GM12864 (cell line): Measurements from ENCODE around the gene SCN9A.

Experiments used
- DNase-seq: peaks from one replicate; pipeline ENCODE4 v3.0.0-alpha.2; 2011; ENCODE audit warnings: low read depth
- H3K4me3 ChIP-seq: 2 replicates; pipeline ENCODE4 v1.5.1; 2011; ENCODE audit warnings: mild to moderate bottlenecking, low read depth, low read length, control low read depth
- CTCF ChIP-seq: IDR thresholded peaks from 2 replicates; pipeline ENCODE4 v1.5.1; 2011; ENCODE audit warnings: low read depth, mild to moderate bottlenecking, moderate library complexity, low read length, control low read depth, inconsistent platforms; ENCODE audit errors: missing control alignments

SCN9A gene

GRCh38 chr2:166285215-166285614 lies 90.5 kb downstream of the SCN9A start:
- H3K4me3 ChIP-seq = no peak overlapping the region
- no peak for TF ChIP-seq CTCF
- no peak for DNase-seq

- H3K4me3 ChIP-seq = no peak overlapping the region
- TF ChIP-seq CTCF = no peak
- DNase-seq = no peak
These were observed 91.4 kb downstream of the SCN9A start for GRCh38 chr2:166284359-166284758.

GRCh38 chr2:166282154-166282553 lies 93.6 kb downstream of the SCN9A start:
- TF ChIP-seq CTCF = no peak
- H3K4me3 ChIP-seq = no peak overlapping the region
- DNase-seq = no peak

GRCh38 chr2:166278856-166279255 lies 96.9 kb downstream of the SCN9A start:
- no peak for TF ChIP-seq CTCF

GRCh38 chr2:166270376-166270775 lies 105.4 kb downstream of the SCN9A start:
- TF ChIP-seq CTCF = no peak
- no peak for DNase-seq
- H3K4me3 ChIP-seq = no peak overlapping the region

More at GRCh38 chr2:166278856-166279255, 96.9 kb downstream of the SCN9A start:
- no peak for DNase-seq
- no peak overlapping the region for H3K4me3 ChIP-seq

GRCh38 chr2:166269322-166269721 lies 106.4 kb downstream of the SCN9A start:
- no peak for TF ChIP-seq CTCF
- H3K4me3 ChIP-seq = no peak overlapping the region
- DNase-seq = no peak

GRCh38 chr2:166257859-166258258 lies 117.9 kb downstream of the SCN9A start:
- no peak for TF ChIP-seq CTCF
- no peak for DNase-seq
- no peak overlapping the region for H3K4me3 ChIP-seq
